ENCODE data around the gene NXPH2.
"Not testable (repeated sequence)": the region's sequence is repeated elsewhere in the genome, so short reads cannot be mapped to it uniquely, and the experiment has no call there.

Gene NXPH2

GRCh38 chr2:138752197-138752956 lies 27.8 kb downstream of the NXPH2 start:
- no peak for DNase-seq

GRCh38 chr2:138744713-138745112 lies 35.5 kb downstream of the NXPH2 start:
- no peak for DNase-seq

GRCh38 chr2:138742441-138743057 lies 37.6 kb downstream of the NXPH2 start:
- no peak for DNase-seq

DNA sequence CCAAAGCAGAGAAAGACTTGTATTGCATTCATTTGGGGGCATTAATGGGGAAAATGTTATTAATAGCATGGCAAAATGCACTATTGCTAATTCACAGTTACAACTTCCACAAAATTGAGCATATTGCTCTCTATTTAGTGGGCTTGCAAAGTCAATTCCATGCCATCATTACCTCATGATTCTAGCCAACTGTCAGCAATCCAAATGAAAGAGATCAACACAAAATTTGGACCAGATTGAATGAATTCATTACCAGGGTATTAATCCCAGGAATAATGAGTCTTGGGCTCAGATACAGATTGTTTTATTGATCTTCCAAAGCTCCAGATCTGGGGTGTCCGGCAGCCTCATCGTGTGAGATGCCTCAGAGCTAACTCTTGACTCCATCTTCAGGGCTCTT lies 38.3 kb downstream of the NXPH2 start:
- no peak for DNase-seq

DNA sequence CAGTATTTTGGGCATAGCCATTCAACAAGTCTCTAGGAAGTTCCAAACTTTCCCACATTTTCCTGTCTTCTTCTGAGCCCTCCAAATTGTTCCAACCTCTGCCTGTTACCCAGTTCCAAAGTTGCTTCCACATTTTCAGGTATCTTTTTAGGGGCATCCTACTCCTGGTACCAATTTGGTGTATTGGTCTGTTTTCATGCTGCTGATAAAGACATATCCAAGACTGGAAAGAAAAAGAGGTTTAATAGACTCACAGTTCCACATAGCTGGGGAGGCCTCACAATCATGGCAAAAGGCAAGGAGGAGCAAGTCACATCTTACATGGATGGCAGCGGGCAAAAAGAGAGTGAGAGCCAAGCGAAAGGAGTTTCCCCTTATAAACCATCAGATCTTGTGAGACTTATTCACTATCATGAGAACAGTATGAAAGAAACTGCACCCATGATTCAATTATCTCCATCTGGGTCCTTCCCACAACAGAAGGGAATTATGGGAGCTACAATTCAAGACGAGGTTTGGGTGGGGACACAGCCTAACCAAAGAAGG lies 43.1 kb downstream of the NXPH2 start:
- DNase-seq: not testable (repeated sequence)

- DNase-seq: no peak
Observed at GRCh38 chr2:138732651-138733050, 47.5 kb downstream of the NXPH2 start.

- no peak for DNase-seq
Observed at GRCh38 chr2:138730497-138731030, 49.6 kb downstream of the NXPH2 start.

GRCh38 chr2:138727956-138728355 lies 52.2 kb downstream of the NXPH2 start:
- no peak for DNase-seq

DNA sequence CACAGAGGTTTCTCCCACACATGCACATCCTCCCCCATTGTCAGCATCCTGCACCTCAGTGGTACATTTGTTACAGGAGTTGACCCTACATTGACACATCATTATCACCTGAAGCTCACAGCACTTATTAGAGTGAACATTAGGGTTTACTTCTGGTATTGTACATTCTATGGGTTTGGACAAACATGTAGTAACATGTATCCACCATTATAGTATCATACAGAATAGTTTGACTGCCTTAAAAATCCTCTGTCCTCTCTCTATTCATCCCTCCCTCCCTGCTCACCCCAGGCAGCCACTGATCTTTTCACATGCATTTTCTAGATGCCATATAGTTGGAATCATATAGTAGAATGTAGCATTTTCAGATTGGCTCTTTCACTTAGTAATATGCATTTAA lies 53.5 kb downstream of the NXPH2 start:
- no peak for DNase-seq

- no peak for DNase-seq
Observed at GRCh38 chr2:138724729-138725459, 55.3 kb downstream of the NXPH2 start.

GRCh38 chr2:138724327-138724726 lies 55.9 kb downstream of the NXPH2 start:
- DNase-seq: peak; percentile 20

DNA sequence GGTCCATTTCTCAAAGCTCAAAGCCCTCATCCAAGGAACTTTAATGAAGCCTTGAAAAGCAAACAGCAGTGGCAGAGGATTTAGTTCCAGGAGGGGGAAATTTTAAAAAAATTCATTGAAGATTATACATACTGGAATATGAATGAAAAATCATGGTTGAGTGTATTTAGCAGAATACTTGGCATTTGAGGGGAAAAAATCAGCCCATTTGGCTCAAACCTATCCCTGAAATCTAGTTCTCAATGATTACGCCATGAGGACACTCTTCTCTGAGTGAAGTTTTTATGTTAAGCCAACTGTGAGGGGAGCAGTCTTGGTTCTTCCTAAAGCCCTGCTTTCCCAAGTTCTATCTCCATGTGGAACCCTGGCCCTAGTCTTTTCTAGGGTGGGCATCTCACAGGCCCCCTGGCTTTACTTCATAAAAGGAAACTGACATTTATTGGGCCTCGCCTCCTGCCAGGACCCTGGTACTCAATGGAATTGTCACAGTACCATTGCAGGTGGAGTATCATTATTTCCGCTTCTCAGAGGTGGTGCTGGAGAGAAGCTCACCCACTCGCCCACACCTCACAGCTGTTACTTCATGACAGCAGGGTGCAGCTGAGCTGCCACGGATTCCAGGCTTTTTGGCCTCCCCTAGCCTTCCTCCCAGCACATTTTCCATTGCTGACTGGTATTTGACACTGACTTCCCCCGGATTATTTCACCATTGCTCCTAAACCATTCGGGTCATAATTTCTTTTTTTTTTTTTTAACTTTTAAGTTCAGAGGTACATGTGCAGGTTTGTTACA lies 56.8 kb downstream of the NXPH2 start:
- no peak for DNase-seq

- no peak for DNase-seq
Observed at GRCh38 chr2:138722316-138722715, 57.9 kb downstream of the NXPH2 start.

DNA sequence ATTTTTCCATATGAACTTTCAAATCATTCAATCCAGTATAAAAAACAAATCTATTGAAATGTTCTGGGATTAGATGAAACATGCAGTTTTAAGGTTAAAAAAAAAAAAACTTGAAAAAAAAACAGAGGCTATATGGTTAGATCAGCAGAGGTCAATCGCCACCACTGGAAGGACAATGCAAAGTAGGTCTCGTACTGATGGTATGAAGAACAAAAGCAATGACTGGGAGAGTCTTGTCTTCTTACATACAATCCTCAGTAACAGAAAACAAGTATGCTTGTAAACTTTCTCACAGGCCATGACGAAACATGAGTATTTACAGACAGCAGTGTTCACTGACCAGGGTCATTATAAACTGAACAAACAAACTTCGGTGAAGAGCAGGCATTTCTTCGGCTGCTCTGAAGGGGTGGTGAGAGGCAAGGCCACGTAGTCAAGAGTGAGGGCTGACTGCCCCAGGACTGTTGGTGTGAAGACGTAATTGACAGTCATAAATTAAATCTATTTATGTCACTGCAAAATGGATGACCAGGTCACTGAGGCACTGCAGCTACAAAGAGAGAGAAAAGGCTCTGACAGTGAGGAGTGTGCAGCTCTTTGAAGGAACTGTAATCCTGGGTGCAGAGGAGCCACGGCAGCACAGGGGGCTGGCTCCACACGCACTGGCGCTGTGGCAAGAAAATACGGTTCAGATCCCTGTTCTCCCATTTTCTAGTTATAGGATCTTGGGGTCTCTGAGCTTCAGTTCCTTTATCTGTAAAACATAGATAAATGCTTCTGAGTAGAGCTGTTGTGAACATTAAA lies 60.0 kb downstream of the NXPH2 start:
- no peak for DNase-seq

DNA sequence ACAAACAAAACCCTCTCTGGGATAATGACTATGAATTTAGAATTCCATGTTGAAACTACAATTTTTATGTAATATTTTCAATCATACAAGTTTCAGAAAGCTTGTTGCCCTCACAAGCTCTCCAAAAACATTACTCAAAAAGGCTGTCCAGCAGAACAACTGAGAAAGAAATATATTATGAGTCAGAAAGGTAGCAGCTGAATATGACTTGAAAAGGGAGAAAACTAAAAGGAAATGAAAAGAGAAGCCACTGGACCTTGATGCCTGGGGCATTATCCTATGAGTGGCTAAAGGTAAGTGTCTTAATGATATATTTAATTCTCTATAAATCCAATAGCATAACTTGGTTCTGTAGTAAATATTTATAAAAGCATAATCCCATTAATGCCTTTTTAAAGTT lies 61.8 kb downstream of the NXPH2 start:
- no peak for DNase-seq

- DNase-seq: peak; percentile 18
Observed at GRCh38 chr2:138716183-138716582, 64.0 kb downstream of the NXPH2 start.

DNA sequence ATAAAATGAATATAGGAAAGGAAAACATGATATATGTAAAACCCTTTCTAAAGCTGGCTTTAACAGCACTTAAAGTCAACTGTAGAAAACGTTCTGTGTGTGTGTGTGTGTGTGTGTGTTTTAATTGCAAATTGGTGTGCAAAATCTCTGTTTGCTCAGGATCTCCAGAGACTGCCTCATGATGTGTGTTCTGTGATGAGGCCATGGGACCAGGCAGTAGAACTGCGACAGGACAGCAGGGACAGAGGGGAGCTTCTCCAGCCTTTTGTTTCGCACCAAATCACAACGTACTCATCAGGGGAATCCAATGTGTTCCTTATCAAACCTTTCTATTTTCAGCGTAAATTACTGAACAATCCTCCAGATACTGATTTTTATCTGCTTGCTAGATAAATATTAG lies 66.7 kb downstream of the NXPH2 start:
- no peak for DNase-seq

- DNase-seq: no peak
Observed at GRCh38 chr2:138713069-138713496, 67.1 kb downstream of the NXPH2 start.

- DNase-seq: no peak
Observed at GRCh38 chr2:138712212-138712979, 67.8 kb downstream of the NXPH2 start.

- DNase-seq: no peak
Observed at GRCh38 chr2:138711812-138712211, 68.4 kb downstream of the NXPH2 start.

Data from COR-L47 (cell line).